NT2/D1 (cell line): Measurements from ENCODE around the gene ASIC1.

Source experiments
- DNase-seq: peaks from one replicate; pipeline ENCODE4 v3.0.0-alpha.2; 2011; ENCODE audit warnings: low read depth, low spot score
- H3K27me3 ChIP-seq: 2 replicates; pipeline ENCODE4 v1.6.0; 2011; ENCODE audit warnings: mild to moderate bottlenecking; ENCODE audit not compliant: insufficient read length, insufficient read depth
- H3K36me3 ChIP-seq: 2 replicates; pipeline ENCODE4 v1.6.1; 2011; ENCODE audit warnings: mild to moderate bottlenecking, low read length, mixed read lengths; ENCODE audit not compliant: insufficient read depth, insufficient read length
- H3K4me1 ChIP-seq: 2 replicates; pipeline ENCODE4 v1.5.1; 2011; ENCODE audit not compliant: insufficient read depth, insufficient read length
- H3K4me3 ChIP-seq: 2 replicates; pipeline ENCODE4 v1.5.1; 2011; ENCODE audit warnings: low read depth; ENCODE audit not compliant: insufficient read length
- H3K9ac ChIP-seq: 2 replicates; pipeline ENCODE4 v1.6.0; 2011; ENCODE audit warnings: low read depth; ENCODE audit not compliant: insufficient read length
- H3K9me3 ChIP-seq: 2 replicates; pipeline ENCODE4 v1.5.1; 2011; ENCODE audit warnings: mild to moderate bottlenecking, low read length; ENCODE audit not compliant: insufficient read depth
- SUZ12 ChIP-seq: IDR thresholded peaks from 2 replicates; pipeline ENCODE4 v1.6.1; 2011; ENCODE audit not compliant: insufficient read length, insufficient read depth; ENCODE audit errors: extremely low read depth
- YY1 ChIP-seq: IDR thresholded peaks from 2 replicates; pipeline ENCODE4 v1.6.1; 2011; ENCODE audit not compliant: insufficient read length, insufficient read depth
- ZNF274 ChIP-seq: IDR thresholded peaks from 2 replicates; pipeline ENCODE4 v1.6.1; 2011; ENCODE audit warnings: mild to moderate bottlenecking, low read depth, low read length

Gene ASIC1

DNA sequence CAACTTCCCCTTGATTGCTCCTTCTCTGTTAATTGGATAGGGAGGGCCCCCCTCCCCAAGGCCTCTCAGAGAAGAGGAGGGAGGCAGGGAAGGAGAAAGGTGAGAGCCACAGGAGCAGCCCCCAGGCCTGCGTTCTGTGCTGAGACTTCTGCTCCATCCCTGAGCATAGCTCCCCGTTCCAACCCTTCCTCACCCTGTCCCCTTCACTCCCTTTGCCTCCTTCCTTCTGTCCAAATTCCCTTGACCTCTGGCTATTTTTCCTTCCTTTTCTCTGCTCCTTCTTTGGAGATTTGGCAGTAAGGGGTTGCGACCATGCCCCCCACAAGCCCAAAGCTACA is 788 bp upstream of the ASIC1 start:
- H3K9me3 ChIP-seq, result no peaks in the 10 kb centered on the region
- peak overlapping the region; percentile 80 for H3K9ac ChIP-seq
- H3K27me3 ChIP-seq, result peaks cover 90% of the 10 kb centered on the region
- no peaks in the 10 kb centered on the region for H3K36me3 ChIP-seq
- H3K4me3 ChIP-seq, result peak overlapping the region; percentile 70
- H3K4me1 ChIP-seq, result peaks cover 22% of the 10 kb centered on the region
- TF ChIP-seq YY1 (no peak), SUZ12 (no peak), ZNF274 (no peak)
- DNase-seq, result no peak

DNA sequence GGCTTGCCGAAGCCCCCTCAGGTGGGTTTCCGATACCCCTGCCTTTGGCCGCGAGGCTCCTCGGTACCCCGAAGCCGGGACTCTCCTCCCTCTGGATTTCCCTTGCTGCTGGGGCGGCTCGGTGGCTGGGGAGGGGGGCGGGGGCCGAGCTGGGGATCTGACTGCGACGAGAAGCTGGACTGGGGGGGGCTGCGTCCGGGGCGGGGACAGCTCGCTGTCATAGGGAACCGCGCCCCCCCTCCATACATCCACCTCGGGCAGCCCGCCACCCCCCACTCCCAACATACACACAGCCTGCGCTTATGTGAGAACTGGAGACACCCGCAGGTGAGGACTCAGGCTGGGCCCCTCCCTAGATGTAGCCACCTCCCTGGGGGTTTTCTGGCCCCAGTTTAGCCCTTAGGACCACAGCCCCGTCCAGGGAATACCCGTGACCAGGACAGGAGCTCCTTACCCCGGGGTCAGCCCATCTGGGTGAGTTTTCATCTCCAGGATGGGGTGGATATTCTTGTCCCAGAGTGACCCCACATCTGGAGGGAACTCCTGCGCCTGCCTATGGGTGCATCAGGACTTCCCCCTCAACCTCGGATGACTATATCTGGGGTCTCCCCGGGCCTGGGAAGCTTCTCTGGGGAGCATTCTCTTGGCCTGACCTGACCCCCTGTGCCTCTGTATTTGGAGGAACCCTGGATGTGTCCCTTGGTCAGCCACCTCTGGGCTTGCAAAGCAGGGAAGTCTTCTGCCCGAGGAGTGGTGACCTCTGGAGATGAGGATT is 687 bp downstream of the ASIC1 start:
- Histone ChIP-seq H3K36me3 (no peaks in the 10 kb centered on the region), H3K9me3 (no peaks in the 10 kb centered on the region), H3K27me3 (peaks cover 82% of the 10 kb centered on the region), H3K4me1 (peaks cover 23% of the 10 kb centered on the region), H3K9ac (peak overlapping the region; percentile 80), H3K4me3 (peak overlapping the region; percentile 70)
- DNase-seq, result no peak
- TF ChIP-seq YY1 (no peak), SUZ12 (no peak), ZNF274 (no peak)

- no peak overlapping the region for H3K9ac ChIP-seq
- peaks cover 24% of the 10 kb centered on the region for H3K4me1 ChIP-seq
Measured at GRCh38 chr12:50058743-50059312, 1.4 kb downstream of the ASIC1 start.

DNA sequence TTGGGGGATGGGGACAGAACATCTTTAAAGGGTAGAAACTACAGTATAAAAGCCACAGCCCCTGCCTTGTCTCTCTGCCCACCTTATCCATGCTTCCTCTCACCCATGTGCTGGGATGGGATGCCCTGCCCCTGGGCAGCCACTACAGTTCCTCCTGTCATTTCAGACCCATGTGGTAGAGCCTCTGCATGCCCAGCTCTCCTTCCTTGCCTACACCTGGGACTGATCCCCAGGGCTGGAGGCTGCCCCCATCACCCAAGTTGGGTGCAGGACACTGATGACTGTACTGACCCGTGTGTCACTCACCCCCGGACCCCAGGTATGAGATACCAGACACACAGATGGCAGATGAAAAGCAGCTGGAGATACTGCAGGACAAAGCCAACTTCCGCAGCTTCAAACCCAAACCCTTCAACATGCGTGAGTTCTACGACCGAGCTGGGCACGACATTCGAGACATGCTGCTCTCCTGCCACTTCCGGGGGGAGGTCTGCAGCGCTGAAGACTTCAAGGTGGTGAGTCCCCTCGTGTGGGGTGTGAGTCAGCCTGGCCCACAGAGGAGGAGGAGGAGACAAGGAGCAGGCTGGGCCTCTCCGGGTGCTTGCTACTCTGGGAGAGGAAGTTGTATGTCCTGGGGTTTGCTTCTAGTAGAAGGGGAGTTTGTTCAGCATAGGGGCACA is 2.2 kb downstream of the ASIC1 start:
- no peak for DNase-seq
- no peaks in the 10 kb centered on the region for H3K9me3 ChIP-seq
- no peaks in the 10 kb centered on the region for H3K36me3 ChIP-seq
- H3K27me3 ChIP-seq, result peaks cover 70% of the 10 kb centered on the region
- no peak for TF ChIP-seq ZNF274
- no peak for TF ChIP-seq SUZ12
- no peak for TF ChIP-seq YY1
- no peak overlapping the region for H3K9ac ChIP-seq
- peaks cover 24% of the 10 kb centered on the region for H3K4me1 ChIP-seq
- H3K4me3 ChIP-seq, result no peak overlapping the region

More at GRCh38 chr12:50058743-50059312, 1.4 kb downstream of the ASIC1 start:
- TF ChIP-seq YY1 (no peak), ZNF274 (no peak), SUZ12 (no peak)
- H3K36me3 ChIP-seq, result no peaks in the 10 kb centered on the region
- peaks cover 75% of the 10 kb centered on the region for H3K27me3 ChIP-seq
- no peaks in the 10 kb centered on the region for H3K9me3 ChIP-seq
- H3K4me3 ChIP-seq, result no peak overlapping the region
- DNase-seq, result no peak

GRCh38 chr12:50060120-50060468 is 2.7 kb downstream of the ASIC1 start:
- Histone ChIP-seq H3K36me3 (no peaks in the 10 kb centered on the region), H3K4me1 (peaks cover 24% of the 10 kb centered on the region), H3K27me3 (peaks cover 65% of the 10 kb centered on the region), H3K9me3 (no peaks in the 10 kb centered on the region), H3K4me3 (no peak overlapping the region), H3K9ac (no peak overlapping the region)
- DNase-seq, result no peak
- TF ChIP-seq ZNF274 (no peak), YY1 (no peak), SUZ12 (no peak)

GRCh38 chr12:50061171-50061570 is 3.8 kb downstream of the ASIC1 start:
- no peaks in the 10 kb centered on the region for H3K36me3 ChIP-seq
- peaks cover 54% of the 10 kb centered on the region for H3K27me3 ChIP-seq
- TF ChIP-seq SUZ12 (no peak), YY1 (no peak), ZNF274 (no peak)
- no peaks in the 10 kb centered on the region for H3K9me3 ChIP-seq
- DNase-seq, result no peak
- no peak overlapping the region for H3K4me3 ChIP-seq
- H3K4me1 ChIP-seq, result peaks cover 22% of the 10 kb centered on the region
- H3K9ac ChIP-seq, result no peak overlapping the region

DNA sequence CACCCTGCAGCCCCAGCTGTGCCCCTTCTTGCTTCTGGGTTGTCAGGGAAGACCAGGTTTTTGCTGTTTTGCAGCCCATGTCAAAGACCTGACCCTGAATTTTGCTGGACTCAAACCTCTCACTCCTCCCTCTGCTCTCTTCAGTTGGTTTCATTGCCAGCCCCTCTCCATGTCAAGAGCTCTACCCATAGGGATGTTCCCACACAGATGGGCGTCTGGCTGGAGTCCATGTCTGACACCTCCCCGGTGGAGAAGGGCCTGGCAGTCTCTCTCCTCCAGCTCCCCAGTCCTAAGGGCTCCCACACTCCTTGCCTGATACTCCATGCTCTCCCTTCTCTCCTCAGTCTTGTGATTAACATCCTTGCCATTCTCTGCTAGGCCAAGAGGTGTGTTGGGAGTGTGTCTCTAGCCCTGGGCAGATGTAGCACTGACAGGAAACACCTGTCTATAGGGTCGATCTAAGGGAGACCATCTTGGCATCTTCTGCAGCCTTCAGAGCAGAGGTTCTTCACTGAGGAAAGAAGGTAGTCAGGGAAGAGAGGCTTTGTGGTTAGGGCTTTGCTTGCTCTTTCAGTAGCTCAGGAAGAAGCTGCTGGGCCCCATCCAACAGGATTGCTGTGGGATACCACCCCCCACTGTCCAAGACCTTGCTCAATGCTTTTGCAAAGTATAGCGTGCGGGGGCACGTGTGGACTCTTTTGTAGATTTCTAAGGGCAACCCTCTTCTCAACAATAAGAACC is 4.7 kb downstream of the ASIC1 start:
- Histone ChIP-seq H3K4me3 (no peak overlapping the region), H3K36me3 (no peaks in the 10 kb centered on the region), H3K9ac (no peak overlapping the region), H3K4me1 (peaks cover 18% of the 10 kb centered on the region), H3K27me3 (peaks cover 45% of the 10 kb centered on the region), H3K9me3 (no peaks in the 10 kb centered on the region)
- DNase-seq, result no peak
- no peak for TF ChIP-seq SUZ12
- TF ChIP-seq ZNF274, result no peak
- TF ChIP-seq YY1, result no peak
